ENCODE measurements around the gene NMNAT1.
"Not testable (repeated sequence)": the region's sequence is repeated elsewhere in the genome, so short reads cannot be mapped to it uniquely, and the experiment has no call there.

The NMNAT1 gene

GRCh38 chr1:10020678-10021077, 77.4 kb downstream of the NMNAT1 start:
- not testable (repeated sequence) for DNase-seq

- not testable (repeated sequence) for DNase-seq
Observed at GRCh38 chr1:10021992-10022391, 78.7 kb downstream of the NMNAT1 start.

GRCh38 chr1:10022656-10023055, 79.4 kb downstream of the NMNAT1 start:
- no peak for DNase-seq

- no peak for DNase-seq
Observed at GRCh38 chr1:10025354-10025753, 82.1 kb downstream of the NMNAT1 start.

- no peak for DNase-seq
Observed at GRCh38 chr1:10027027-10027426, 83.8 kb downstream of the NMNAT1 start.

GRCh38 chr1:10028956-10029500, 85.8 kb downstream of the NMNAT1 start:
- not testable (repeated sequence) for DNase-seq

GRCh38 chr1:10031461-10031860, 88.2 kb downstream of the NMNAT1 start:
- no peak for DNase-seq

- peak; percentile 99 for DNase-seq
Observed at GRCh38 chr1:10032590-10033358, 89.5 kb downstream of the NMNAT1 start, which contains the start of gene UBE4B. TSS of gene UBE4B (plus strand) at chr1:10032958. CDS start at chr1:10033671, 713 bp downstream.

GRCh38 chr1:10033359-10033845, 90.1 kb downstream of the NMNAT1 start:
- peak; percentile 75 for DNase-seq

All from DMS79 treated with DMSO at 0.1 percent for 48 hours (cell line).